Smooth muscle cell (in vitro differentiated cells): Measurements from ENCODE around the gene LAMB1. TPM values are rescaled to one million over a fixed set of nuclear protein-coding genes. Genes with fewer than 3 reads are reported as not detected.

Experiments
- DNase-seq: peaks from one replicate; lab custom pipeline; 2025; ENCODE audit not compliant: unreplicated experiment; lab: John Stamatoyannopoulos, UW
- H2AFZ ChIP-seq: fragments of 200-600 bp; sonication (generic); 2 replicates; pipeline ENCODE4 v1.6.0; 2016; ENCODE audit warnings: antibody characterized with exemption, low read depth, mild to moderate bottlenecking
- H3F3A ChIP-seq: fragments of 200-600 bp; sonication (generic); 2 replicates; pipeline ENCODE4 v1.6.0; 2017; ENCODE audit warnings: antibody characterized with exemption, low read depth
- H3K27ac ChIP-seq: fragments of 200-600 bp; sonication (generic); 2 replicates; pipeline ENCODE4 v1.5.1; 2016; ENCODE audit warnings: low read depth, mild to moderate bottlenecking
- H3K27me3 ChIP-seq: fragments of 200-600 bp; sonication (generic); 2 replicates; pipeline ENCODE4 v1.6.1; 2016; ENCODE audit warnings: low read depth, mild to moderate bottlenecking
- H3K36me3 ChIP-seq: fragments of 200-600 bp; sonication (generic); 2 replicates; pipeline ENCODE4 v1.5.1; 2016; ENCODE audit warnings: low read depth
- H3K4me1 ChIP-seq: fragments of 200-600 bp; sonication (generic); 2 replicates; pipeline ENCODE4 v1.5.1; 2016; ENCODE audit warnings: low read depth
- H3K4me2 ChIP-seq: fragments of 200-600 bp; sonication (generic); 2 replicates; pipeline ENCODE4 v1.6.0; 2016; ENCODE audit warnings: mild to moderate bottlenecking
- H3K4me3 ChIP-seq: fragments of 200-600 bp; sonication (generic); 2 replicates; pipeline ENCODE4 v1.5.1; 2016; ENCODE audit warnings: mild to moderate bottlenecking
- H3K79me2 ChIP-seq: fragments of 200-600 bp; sonication (generic); 2 replicates; pipeline ENCODE4 v1.6.0; 2016; ENCODE audit warnings: low read depth, mild to moderate bottlenecking
- H3K9ac ChIP-seq: fragments of 200-600 bp; sonication (generic); 2 replicates; pipeline ENCODE4 v1.6.0; 2016; ENCODE audit warnings: low read depth
- H3K9me3 ChIP-seq: fragments of 200-600 bp; sonication (generic); replicated peaks from 2 replicates; pipeline ENCODE4 v1.5.1; 2016; ENCODE audit warnings: low read depth
- H4K20me1 ChIP-seq: fragments of 200-600 bp; sonication (generic); 2 replicates; pipeline ENCODE4 v1.6.0; 2016; ENCODE audit warnings: low read depth
- WGBS: methylation state at CpG from one replicate; pipeline ENCODE4 v1.1.7; 2016; ENCODE audit warnings: low lambda C conversion rate; 5-methylcytosine and 5-hydroxymethylcytosine counted together
- polyA plus RNA-seq: library from polyadenylated mRNA; unstranded; fragments of >200 nt; fragmentation: Nextera tagmentation; extraction: Ambion mirVana; gene quantifications from 2 replicates; pipeline ENCODE4 v1.2.1, GENCODE V29; 2016
- total RNA-seq: library from RNA; depleted of rRNA; stranded (reverse); fragments of >200 nt; gene quantifications from 2 replicates; pipeline ENCODE4 v1.2.3, GENCODE V29; 2014
- TF ChIP-seq, protein P1 (sequence below): fragments of 200-600 bp; sonication (generic); IDR thresholded peaks from 2 replicates; pipeline ENCODE4 v1.5.1; 2017; ENCODE audit warnings: borderline replicate concordance, mild to moderate bottlenecking, antibody characterized with exemption; ENCODE audit not compliant: insufficient read depth, poor library complexity, severe bottlenecking

Gene LAMB1
- total and polyA plus RNA-seq, 2 experiments from 2014 or later, result 191 to 244 TPM

GRCh38 chr7:107996072-107996882, 6.7 kb downstream of the LAMB1 start:
- DNase-seq, result no peak
- Histone ChIP-seq H3K4me3 (no peak overlapping the region), H3K79me2 (peaks cover 29% of the 10 kb centered on the region), H3K27me3 (no peaks in the 10 kb centered on the region), H3K9ac (no peak overlapping the region), H3K4me1 (peaks cover 69% of the 10 kb centered on the region), H4K20me1 (peaks cover 21% of the 10 kb centered on the region), H3F3A (peaks cover 70% of the 10 kb centered on the region), H3K4me2 (peak overlapping the region; percentile 67), H3K9me3 (no peaks in the 10 kb centered on the region), H3K36me3 (peaks cover 4% of the 10 kb centered on the region), H2AFZ (no peak overlapping the region), H3K27ac (peak overlapping the region; percentile 92)
- TF ChIP-seq, protein P1, sequence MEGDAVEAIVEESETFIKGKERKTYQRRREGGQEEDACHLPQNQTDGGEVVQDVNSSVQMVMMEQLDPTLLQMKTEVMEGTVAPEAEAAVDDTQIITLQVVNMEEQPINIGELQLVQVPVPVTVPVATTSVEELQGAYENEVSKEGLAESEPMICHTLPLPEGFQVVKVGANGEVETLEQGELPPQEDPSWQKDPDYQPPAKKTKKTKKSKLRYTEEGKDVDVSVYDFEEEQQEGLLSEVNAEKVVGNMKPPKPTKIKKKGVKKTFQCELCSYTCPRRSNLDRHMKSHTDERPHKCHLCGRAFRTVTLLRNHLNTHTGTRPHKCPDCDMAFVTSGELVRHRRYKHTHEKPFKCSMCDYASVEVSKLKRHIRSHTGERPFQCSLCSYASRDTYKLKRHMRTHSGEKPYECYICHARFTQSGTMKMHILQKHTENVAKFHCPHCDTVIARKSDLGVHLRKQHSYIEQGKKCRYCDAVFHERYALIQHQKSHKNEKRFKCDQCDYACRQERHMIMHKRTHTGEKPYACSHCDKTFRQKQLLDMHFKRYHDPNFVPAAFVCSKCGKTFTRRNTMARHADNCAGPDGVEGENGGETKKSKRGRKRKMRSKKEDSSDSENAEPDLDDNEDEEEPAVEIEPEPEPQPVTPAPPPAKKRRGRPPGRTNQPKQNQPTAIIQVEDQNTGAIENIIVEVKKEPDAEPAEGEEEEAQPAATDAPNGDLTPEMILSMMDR, result no peak
- WGBS, result 11% methylated on average over 7 of the region's 7 CpGs

GRCh38 chr7:107995184-107996071, 7.5 kb downstream of the LAMB1 start:
- Histone ChIP-seq H3F3A (peaks cover 67% of the 10 kb centered on the region), H3K4me1 (peaks cover 63% of the 10 kb centered on the region), H3K27ac (peak overlapping the region; percentile 92), H3K36me3 (peaks cover 4% of the 10 kb centered on the region), H3K27me3 (no peaks in the 10 kb centered on the region), H3K4me2 (peak overlapping the region; percentile 67), H4K20me1 (peaks cover 28% of the 10 kb centered on the region), H3K9me3 (no peaks in the 10 kb centered on the region), H3K79me2 (peaks cover 30% of the 10 kb centered on the region), H3K4me3 (peak overlapping the region; percentile 4), H3K9ac (no peak overlapping the region), H2AFZ (no peak overlapping the region)
- DNase-seq, result no peak
- TF ChIP-seq, protein P1, result no peak
- 8% methylated on average over 6 of the region's 6 CpGs for WGBS

DNA sequence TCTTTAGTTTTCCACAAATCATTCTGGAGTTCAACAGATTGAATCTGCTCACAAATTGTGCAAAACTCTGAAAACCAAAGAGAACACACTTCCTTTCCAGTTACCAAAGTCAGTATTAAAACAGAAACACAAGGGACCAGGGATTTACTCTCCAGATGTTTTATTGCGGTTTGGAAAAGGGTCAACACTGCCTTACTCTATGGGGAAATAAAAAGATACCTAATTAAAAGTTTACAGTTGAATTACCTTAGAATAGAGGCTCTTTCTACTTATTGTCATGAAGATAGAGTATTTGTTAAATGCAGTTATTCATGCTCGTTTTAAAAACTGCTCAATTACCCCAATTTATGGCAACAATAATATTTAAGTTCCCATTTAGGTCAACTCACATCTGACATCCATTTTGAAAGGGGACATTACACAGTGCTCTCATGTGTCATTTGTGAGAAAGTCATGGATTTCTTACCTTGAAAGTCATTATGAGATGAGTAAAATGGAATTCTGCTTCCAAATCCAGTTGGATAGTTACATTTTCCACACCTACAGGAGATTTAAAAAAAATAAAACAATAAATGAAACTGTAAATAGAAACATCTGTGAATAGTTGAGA, 8.4 kb downstream of the LAMB1 start:
- 56% methylated on average over 2 of the region's 2 CpGs for WGBS
- peak overlapping the region; percentile 92 for H3K27ac ChIP-seq
- H2AFZ ChIP-seq, result no peak overlapping the region
- TF ChIP-seq, protein P1, result no peak
- H3K9ac ChIP-seq, result no peak overlapping the region
- no peaks in the 10 kb centered on the region for H3K9me3 ChIP-seq
- H3K79me2 ChIP-seq, result peaks cover 38% of the 10 kb centered on the region
- peaks cover 55% of the 10 kb centered on the region for H3K4me1 ChIP-seq
- H3F3A ChIP-seq, result peaks cover 63% of the 10 kb centered on the region
- peaks cover 4% of the 10 kb centered on the region for H3K36me3 ChIP-seq
- H4K20me1 ChIP-seq, result peaks cover 37% of the 10 kb centered on the region
- no peak for DNase-seq
- peak overlapping the region; percentile 4 for H3K4me3 ChIP-seq
- peak overlapping the region; percentile 67 for H3K4me2 ChIP-seq
- H3K27me3 ChIP-seq, result no peaks in the 10 kb centered on the region
